ENCODE results near the gene ZNF138. TPM values are rescaled to one million over a fixed set of nuclear protein-coding genes. Genes with fewer than 3 reads are reported as not detected.
"Not testable (repeated sequence)": the region's sequence is repeated elsewhere in the genome, so short reads cannot be mapped to it uniquely, and the experiment has no call there.

The ZNF138 gene
- total RNA-seq, 2 experiments from 2014 or later = 5.6 to 7.3 TPM

- H3K27ac Mint-ChIP-seq = peak overlapping the region; percentile 98
- ATAC-seq (ENCODE audit: poor library complexity) (no peak), DNase-seq (no peak)
- peaks cover 14% of the 10 kb centered on the region for H3K36me3 ChIP-seq (ENCODE audit: insufficient read depth, low read length)
- no peaks in the 10 kb centered on the region for H3K9me3 ChIP-seq (ENCODE audit: control insufficient read depth in 1 of 2, insufficient read depth in 1 of 2, low read length in 2 of 2)
- no peaks in the 10 kb centered on the region for H3K27me3 ChIP-seq (ENCODE audit: control insufficient read depth in 1 of 2, insufficient read depth in 2 of 2, low read length in 2 of 2)
- H3K4me3 ChIP-seq (ENCODE audit: low read length) = peak overlapping the region; percentile 98
- TF ChIP-seq CTCF (IDR thresholded peaks at IDR 0.05) = no peak
- CTCF ChIA-PET = no interaction called here
- peaks cover 54% of the 10 kb centered on the region for H3K36me3 Mint-ChIP-seq (ENCODE audit: low read depth)
- H3K27ac ChIP-seq (ENCODE audit: low read depth in 1 of 2, low read length in 2 of 2) = no peak overlapping the region
- peaks cover 27% of the 10 kb centered on the region for H3K4me1 ChIP-seq (ENCODE audit: insufficient read depth, low read length)
- POLR2A ChIA-PET = interaction anchor here (1.0 to 2.5 kb wide), 7 partner anchors 108 to 869 kb away, joined by 3 to 46 read pairs (median 10); partner anchors contain the start of genes ZNF107, ZNF273, ZNF680 and ZNF727
- no peaks in the 10 kb centered on the region for H3K27me3 Mint-ChIP-seq
- H3K4me3 Mint-ChIP-seq = peak overlapping the region; percentile 98
- intact Hi-C loops (cut with DNase I, micrococcal nuclease) = loop anchor here (2.0 to 10.0 kb wide), 10 partner anchors 92 to 1700 kb away; partner anchors contain the start of genes ERV3-1 (in 1 of the 2), ZNF107 (in 1 of the 2) and ZNF92 (in 1 of the 2)
- H3K9me3 Mint-ChIP-seq = no peaks in the 10 kb centered on the region
- H3K4me1 Mint-ChIP-seq (ENCODE audit: low read depth) = peaks cover 40% of the 10 kb centered on the region
Measured at GRCh38 chr7:64795176-64795575, 948 bp downstream of the ZNF138 start.

- intact Hi-C loops (cut with DNase I, micrococcal nuclease) = loop anchor here (5.0 to 10.0 kb wide), 7 partner anchors 88 to 1696 kb away; partner anchors contain the start of genes ERV3-1 (in 1 of the 2) and ZNF92 (in 1 of the 2)
- H3K4me1 ChIP-seq (ENCODE audit: insufficient read depth, low read length) = peaks cover 17% of the 10 kb centered on the region
- H3K27me3 ChIP-seq (ENCODE audit: control insufficient read depth in 1 of 2, insufficient read depth in 2 of 2, low read length in 2 of 2); DNase-seq; H3K4me3 ChIP-seq (ENCODE audit: low read length); H3K27me3 Mint-ChIP-seq; H3K27ac ChIP-seq (ENCODE audit: low read depth in 1 of 2, low read length in 2 of 2); H3K9me3 Mint-ChIP-seq; H3K9me3 ChIP-seq (ENCODE audit: control insufficient read depth in 1 of 2, insufficient read depth in 1 of 2, low read length in 2 of 2); H3K27ac Mint-ChIP-seq; H3K4me3 Mint-ChIP-seq; ATAC-seq (ENCODE audit: poor library complexity): not testable (repeated sequence)
- ChIA-PET POLR2A (interaction anchor here (0.9 kb wide), 1 partner anchor 104 kb away, joined by 5 read pairs; the partner anchor contains the start of gene ZNF273), CTCF (interaction anchor here (0.7 kb wide), 1 partner anchor 97 kb away, joined by 3 read pairs; no protein-coding TSS in a partner anchor)
- Mint-ChIP-seq H3K4me1 (ENCODE audit: low read depth) (peaks cover 58% of the 10 kb centered on the region), H3K36me3 (ENCODE audit: low read depth) (peaks cover 92% of the 10 kb centered on the region)
- peaks cover 40% of the 10 kb centered on the region for H3K36me3 ChIP-seq (ENCODE audit: insufficient read depth, low read length)
Measured at GRCh38 chr7:64799169-64799568, 4.9 kb downstream of the ZNF138 start.

- Histone ChIP-seq H3K9me3 (ENCODE audit: control insufficient read depth in 1 of 2, insufficient read depth in 1 of 2, low read length in 2 of 2) (no peaks in the 10 kb centered on the region), H3K27ac (ENCODE audit: low read depth in 1 of 2, low read length in 2 of 2) (no peak overlapping the region), H3K36me3 (ENCODE audit: insufficient read depth, low read length) (peaks cover 36% of the 10 kb centered on the region), H3K27me3 (ENCODE audit: control insufficient read depth in 1 of 2, insufficient read depth in 2 of 2, low read length in 2 of 2) (no peaks in the 10 kb centered on the region), H3K4me3 (ENCODE audit: low read length) (no peak overlapping the region), H3K4me1 (ENCODE audit: insufficient read depth, low read length) (peaks cover 4% of the 10 kb centered on the region)
- peaks cover 93% of the 10 kb centered on the region for H3K36me3 Mint-ChIP-seq (ENCODE audit: low read depth)
- ChIA-PET POLR2A (no interaction called here), CTCF (interaction anchor here (0.6 kb wide), 1 partner anchor 204 kb away, joined by 3 read pairs; the partner anchor contains the start of gene ERV3-1)
- TF ChIP-seq CTCF (IDR thresholded peaks at IDR 0.05) = no peak
- DNase-seq = no peak
- no peak overlapping the region for H3K4me3 Mint-ChIP-seq
- no peaks in the 10 kb centered on the region for H3K9me3 Mint-ChIP-seq
- no peak overlapping the region for H3K27ac Mint-ChIP-seq
- no peak for ATAC-seq (ENCODE audit: poor library complexity)
- peaks cover 39% of the 10 kb centered on the region for H3K4me1 Mint-ChIP-seq (ENCODE audit: low read depth)
- no peaks in the 10 kb centered on the region for H3K27me3 Mint-ChIP-seq
- intact Hi-C loops (cut with DNase I, micrococcal nuclease) = no loop called here
Measured at GRCh38 chr7:64802699-64803098, 8.5 kb downstream of the ZNF138 start.

Measured in CD4-positive, alpha-beta T cell (primary cell).